Adrenal gland (tissue), 5 donors: ENCODE measurements around the gene GRAMD1B.

ENCODE experiments used
- CTCF ChIP-seq, 6 experiments: fragments of 450-650 bp in 4 of 6; fragments of 200-600 bp in 2 of 6; sonication (generic) in 1 of 6; IDR thresholded peaks; 1 replicate in 5 of 6; 2 replicates in 1 of 6; pipeline versions ENCODE4 v1.5.1 to v1.8.0; 2016 to 2021; ENCODE audit warnings: antibody characterized with exemption in 6 of 6, mild to moderate bottlenecking in 2 of 6, moderate library complexity in 1 of 6
- POLR2A ChIP-seq, 2 donors: fragments of 450-650 bp; IDR thresholded peaks; one replicate each; pipeline ENCODE4 v1.6.1; 2017; ENCODE audit warnings: antibody characterized with exemption in 2 of 2, mild to moderate bottlenecking in 2 of 2, moderate library complexity in 1 of 2
- donor health status: DM: no; HTN: no; CAD: no.

DNA sequence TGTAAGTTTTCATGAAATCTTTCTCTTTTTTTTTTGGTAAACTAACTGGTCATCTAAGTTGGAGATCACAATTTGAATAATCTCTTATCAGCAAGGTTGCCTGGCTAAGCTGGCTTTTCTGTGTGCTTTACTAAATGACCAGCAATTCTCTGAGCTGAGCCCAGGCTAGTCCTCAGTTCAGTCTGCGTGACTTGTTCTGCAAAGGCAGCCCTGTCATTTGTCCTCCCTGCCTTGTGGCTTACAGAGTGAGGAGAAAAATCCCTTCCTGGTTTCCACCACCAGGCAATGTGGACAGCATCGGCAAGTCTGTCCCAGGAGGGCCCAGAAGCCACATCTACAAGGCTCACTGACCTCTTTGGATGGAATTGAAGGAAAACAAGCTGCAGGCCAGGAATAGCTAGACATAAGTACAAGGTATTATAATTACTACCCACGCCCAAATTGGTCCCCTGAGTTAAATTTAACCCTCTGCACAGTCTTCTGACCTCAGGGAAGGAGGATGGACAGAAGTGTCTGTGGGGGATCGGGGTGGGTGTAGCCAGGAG lies 115.7 kb downstream of the GRAMD1B start:
- no peak for TF ChIP-seq CTCF (IDR thresholded peaks at IDR 0.05)
- TF ChIP-seq POLR2A (IDR thresholded peaks at IDR 0.05): peak in 1 of 2 donors; percentile 49
